HepG2 (cell line): ENCODE results near the gene XKR7. TPM values are rescaled to one million over a fixed set of nuclear protein-coding genes. Genes with fewer than 3 reads are reported as not detected.

Source experiments
- ATAC-seq: fragments of 200-7000 bp; cut with Tn5 transposase; 3 replicates; pipeline ENCODE4 v1.9.1; 2020; ENCODE audit warnings: mild to moderate bottlenecking, moderate library complexity
- BruUV-seq: library from RNA; stranded (reverse); fragments of 400-500 nt; replicated peaks from 2 replicates; lab custom pipeline; 2021; lab: Mats Ljungman, UMichigan
- CTCF ChIA-PET: fragments of 300-600 bp; formaldehyde crosslinking; extraction: SDS; loops from one replicate; lab custom pipeline; 2021; ENCODE audit warnings: low total read pairs, inconsistent platforms, low intra/inter-chr PET ratio; lab: Yijun Ruan, JAX
- POLR2A ChIA-PET: fragments of 350-600 bp; sonication (Branson Sonifier 250); formaldehyde crosslinking; loops from one replicate; lab custom pipeline; 2020; ENCODE audit warnings: antibody characterized with exemption, inconsistent platforms; lab: Yijun Ruan, JAX
- DNase-seq: peaks from one replicate; pipeline ENCODE4 v3.0.0-alpha.2; 2015; ENCODE audit warnings: low spot score
- FAIRE-seq: peaks from 3 replicates; lab custom pipeline; 2011; peaks lifted over from hg19 to GRCh38; lab: Jason Lieb, UNC
- H2AFZ ChIP-seq: one replicate; pipeline ENCODE4 v1.6.1; 2011; ENCODE audit warnings: low read length, inconsistent platforms
- H3K27ac ChIP-seq: fragments of 300-600 bp; 3 replicates; pipeline ENCODE4 v1.8.0; 2011; ENCODE audit warnings: mixed run types, mild to moderate bottlenecking, mixed read lengths, low read length, inconsistent platforms; ENCODE audit not compliant: insufficient read depth; ENCODE audit errors: extremely low read length
- H3K27me3 ChIP-seq, 2 experiments: fragments of 200-600 bp in 1 of 2; 2 replicates in 1 of 2; 3 replicates in 1 of 2; pipeline versions ENCODE4 v1.6.0 to v1.8.0; 2011; ENCODE audit warnings: low read length in 2 of 2, mild to moderate bottlenecking in 2 of 2, moderate library complexity in 2 of 2, inconsistent platforms in 1 of 2; ENCODE audit not compliant: insufficient read depth in 2 of 2, control insufficient read depth in 1 of 2
- H3K36me3 ChIP-seq, 2 experiments: fragments of 200-600 bp in 1 of 2; replicated peaks in 1 of 2; 2 replicates in 1 of 2; 3 replicates in 1 of 2; pipeline versions ENCODE4 v1.5.1 to v1.8.0; 2011; ENCODE audit warnings: low read length in 2 of 2, inconsistent platforms in 1 of 2; ENCODE audit not compliant: insufficient read depth in 2 of 2, control insufficient read depth in 1 of 2
- H3K4me1 ChIP-seq: 2 replicates; pipeline ENCODE4 v1.5.1; 2012; ENCODE audit warnings: low read length, inconsistent platforms; ENCODE audit not compliant: insufficient read depth
- H3K4me2 ChIP-seq: 2 replicates; pipeline ENCODE4 v1.6.0; 2011; ENCODE audit warnings: low read depth, low read length, inconsistent platforms
- H3K4me3 ChIP-seq, 3 experiments: fragments of 200-600 bp in 1 of 3; sonication (generic), shearing (Covaris generic) in 1 of 3; replicated peaks in 1 of 3; 2 replicates each; pipeline ENCODE4 v1.5.1; 2011 to 2016; ENCODE audit warnings: low read length in 3 of 3, inconsistent platforms in 2 of 3, low read depth in 2 of 3, mild to moderate bottlenecking in 2 of 3, control low read depth in 1 of 3, mixed read lengths in 1 of 3; ENCODE audit not compliant: insufficient read depth in 1 of 3
- H3K79me2 ChIP-seq: one replicate; pipeline ENCODE4 v1.6.1; 2011; ENCODE audit warnings: low read length, inconsistent platforms; ENCODE audit not compliant: insufficient read depth
- H3K9ac ChIP-seq: 2 replicates; pipeline ENCODE4 v1.6.0; 2011; ENCODE audit warnings: mild to moderate bottlenecking, low read depth, low read length, inconsistent platforms; ENCODE audit not compliant: insufficient read depth
- H3K9me3 ChIP-seq: 2 replicates; pipeline ENCODE4 v1.5.1; 2012; ENCODE audit warnings: mild to moderate bottlenecking, low read length
- H4K20me1 ChIP-seq: 2 replicates; pipeline ENCODE4 v1.6.0; 2011; ENCODE audit warnings: inconsistent platforms, mild to moderate bottlenecking, low read length, moderate library complexity; ENCODE audit not compliant: insufficient read depth
- HBP1 ChIP-seq: IDR thresholded peaks from 2 replicates; pipeline ENCODE4 v1.6.1; 2016; ENCODE audit warnings: low read depth, control low read depth
- HDAC2 ChIP-seq: sonication (generic); formaldehyde crosslinking; IDR thresholded peaks from 2 replicates; pipeline ENCODE4 v1.4.0; 2020; ENCODE audit warnings: missing genetic modification reagents
- PAX8 ChIP-seq: sonication (generic); formaldehyde crosslinking; IDR thresholded peaks from 2 replicates; pipeline ENCODE4 v1.8.0; 2022; ENCODE audit warnings: mild to moderate bottlenecking, missing genetic modification reagents, borderline replicate concordance
- RXRA ChIP-seq: sonication (generic); formaldehyde crosslinking; IDR thresholded peaks from 2 replicates; pipeline ENCODE4 v1.5.1; 2020; ENCODE audit warnings: missing genetic modification reagents
- TGIF2 ChIP-seq: IDR thresholded peaks from 2 replicates; pipeline ENCODE4 v1.6.1; 2016; ENCODE audit warnings: control low read depth, missing compliant biosample characterization
- ZBTB38 ChIP-seq: sonication (generic); formaldehyde crosslinking; IDR thresholded peaks from 2 replicates; pipeline ENCODE4 v1.5.1; 2020; ENCODE audit warnings: mild to moderate bottlenecking, missing genetic modification reagents
- ZNF101 ChIP-seq: sonication (generic); formaldehyde crosslinking; IDR thresholded peaks from 2 replicates; pipeline ENCODE4 v1.4.0; 2020; ENCODE audit warnings: mild to moderate bottlenecking, low read depth, missing genetic modification reagents, borderline replicate concordance
- ZNF264 ChIP-seq: sonication (generic); formaldehyde crosslinking; IDR thresholded peaks from 2 replicates; pipeline ENCODE4 v1.4.0; 2020; ENCODE audit warnings: missing genetic modification reagents
- ZNF556 ChIP-seq: sonication (generic); formaldehyde crosslinking; IDR thresholded peaks from 2 replicates; pipeline ENCODE4 v1.4.0; 2020; ENCODE audit warnings: mild to moderate bottlenecking, missing genetic modification reagents, borderline replicate concordance
- ZNF674 ChIP-seq: sonication (generic); formaldehyde crosslinking; IDR thresholded peaks from 2 replicates; pipeline ENCODE4 v1.5.0; 2020; ENCODE audit warnings: low read depth, mild to moderate bottlenecking, missing genetic modification reagents
- ZNF720 ChIP-seq: sonication (generic); formaldehyde crosslinking; IDR thresholded peaks from 2 replicates; pipeline ENCODE4 v1.4.0; 2020; ENCODE audit warnings: missing genetic modification reagents
- ZSCAN30 ChIP-seq: sonication (generic); formaldehyde crosslinking; IDR thresholded peaks from 2 replicates; pipeline ENCODE4 v1.5.0; 2020; ENCODE audit warnings: mild to moderate bottlenecking, missing genetic modification reagents
- ZSCAN9 ChIP-seq: IDR thresholded peaks from 2 replicates; pipeline ENCODE4 v1.6.1; 2016; ENCODE audit warnings: borderline replicate concordance
- WGBS: methylation state at CpG from one replicate; pipeline ENCODE4 v1.1.6; 2017; ENCODE audit warnings: low lambda C conversion rate; 5-methylcytosine and 5-hydroxymethylcytosine counted together
- in situ Hi-C: cut with HindIII; loops from 2 replicates; pipeline ENCODE4 v1.10.0; 2017; ENCODE audit warnings: low pct_unique_long_range_greater_than_20kb; ENCODE audit not compliant: extremely low pct_ligation_motif_present
- intact Hi-C: fragments of 100-400 bp; cut with micrococcal nuclease; formaldehyde crosslinking; loops from one replicate; pipeline ENCODE4 v1.10.0; 2022; ENCODE audit not compliant: unreplicated experiment
- polyA plus RNA-seq, 8 experiments: library from polyadenylated mRNA; depleted of rRNA in 3 of 8; stranded (reverse) in 7 of 8; unstranded in 1 of 8; fragments of >200 nt; fragmentation: Illumina TruSeq in 4 of 8; extraction: Trizol in 4 of 8; gene quantifications; 2 replicates each; pipeline versions ENCODE4 v1.2.1 to v1.2.3, GENCODE V29; 2011 to 2016; ENCODE audit warnings: low read depth in 4 of 8, missing spikeins in 1 of 8, mixed read lengths in 1 of 8; ENCODE audit not compliant: insufficient read depth in 1 of 8
- total RNA-seq, 5 experiments: library from RNA; depleted of rRNA; stranded (reverse); fragments of >200 nt; fragmentation: Illumina TruSeq; extraction: Trizol; gene quantifications; 2 replicates each; pipeline ENCODE4 v1.2.3, GENCODE V29; 2016; ENCODE audit warnings: low read depth in 1 of 5
- TF ChIP-seq, protein P1 (sequence below): sonication (generic); formaldehyde crosslinking; IDR thresholded peaks from 2 replicates; pipeline ENCODE4 v1.4.0; 2020; ENCODE audit warnings: mild to moderate bottlenecking, missing genetic modification reagents
- TF ChIP-seq, protein P2 (sequence below): sonication (generic); formaldehyde crosslinking; IDR thresholded peaks from 2 replicates; pipeline ENCODE4 v1.5.1; 2020; ENCODE audit warnings: mild to moderate bottlenecking, moderate library complexity, missing genetic modification reagents

The XKR7 gene
- total and polyA plus RNA-seq, 2 of the 13 experiments (the other 11 are each of a cell fraction or from before 2014, with no cell fraction given), result not detected

DNA sequence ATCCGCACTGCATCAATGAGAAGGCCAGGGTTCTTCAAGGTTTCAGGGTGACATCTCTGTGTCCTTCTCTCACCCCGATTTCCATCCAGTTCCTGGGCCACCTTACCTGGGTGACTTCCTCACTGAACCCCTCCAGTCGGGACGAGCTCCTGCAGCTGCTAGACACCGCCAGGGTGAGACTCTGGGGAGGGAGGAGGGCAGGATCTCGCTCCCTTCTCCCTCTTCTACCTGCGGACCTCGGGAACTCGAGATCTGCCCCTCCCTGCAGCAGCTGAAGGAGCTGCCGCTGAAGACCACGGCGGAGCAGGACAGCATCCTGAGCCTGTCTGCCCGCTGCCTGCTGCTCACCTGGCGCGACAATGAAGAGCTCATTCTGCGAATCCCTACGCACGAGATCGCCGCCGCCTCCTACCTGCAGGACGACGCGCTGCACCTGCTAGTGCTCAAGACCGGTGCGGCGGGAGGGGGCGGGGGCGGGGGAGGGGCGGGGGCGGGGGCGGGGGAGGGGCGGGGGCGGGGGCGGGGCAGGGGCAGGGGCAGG is 49.8 kb downstream of the XKR7 start:
- H2AFZ ChIP-seq, result no peak overlapping the region
- ChIA-PET CTCF (interaction anchor here (1.6 kb wide), 1 partner anchor 165 kb away, joined by 4 read pairs; no protein-coding TSS in a partner anchor), POLR2A (interaction anchor here (0.6 to 1.0 kb wide), 3 partner anchors 10 to 175 kb away, joined by 3 to 4 read pairs (median 3); partner anchors contain the start of gene PDRG1)
- no peaks in the 10 kb centered on the region; the same call in 1 of the 2 replicates for H4K20me1 ChIP-seq
- no peak overlapping the region for H3K27ac ChIP-seq
- H3K27me3 ChIP-seq, result peaks cover 15 to 68% of the 10 kb centered on the region in 2 experiments; a peak in 4 of 5 replicates
- ATAC-seq (peak; percentile 64), DNase-seq (peak; percentile 69), FAIRE-seq (no peak)
- in situ Hi-C loops (no loop called here), intact Hi-C loops (loop anchor here (1.0 to 5.0 kb wide), 2 partner anchors 14 to 165 kb away; no protein-coding TSS in a partner anchor)
- H3K36me3 ChIP-seq, result no peaks in the 10 kb centered on the region
- peak overlapping the region in 1 of 3 experiments; percentile 81; a peak in 2 of 6 replicates for H3K4me3 ChIP-seq
- no peak overlapping the region for H3K9ac ChIP-seq
- no peaks in the 10 kb centered on the region for H3K9me3 ChIP-seq
- H3K79me2 ChIP-seq, result no peaks in the 10 kb centered on the region
- WGBS, result 5% methylated on average over 35 of the region's 35 CpGs
- peak overlapping the region; percentile 97 for H3K4me2 ChIP-seq
- no TSS peak for BruUV-seq
- peaks cover 13% of the 10 kb centered on the region for H3K4me1 ChIP-seq
- no peak for TF ChIP-seq ZNF674 (CRISPR knock-in tag)
- no peak for TF ChIP-seq ZNF556
- TF ChIP-seq ZNF720, result no peak
- TF ChIP-seq, protein P1, sequence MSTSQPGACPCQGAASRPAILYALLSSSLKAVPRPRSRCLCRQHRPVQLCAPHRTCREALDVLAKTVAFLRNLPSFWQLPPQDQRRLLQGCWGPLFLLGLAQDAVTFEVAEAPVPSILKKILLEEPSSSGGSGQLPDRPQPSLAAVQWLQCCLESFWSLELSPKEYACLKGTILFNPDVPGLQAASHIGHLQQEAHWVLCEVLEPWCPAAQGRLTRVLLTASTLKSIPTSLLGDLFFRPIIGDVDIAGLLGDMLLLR, result 0 out of 2 replicates have a peak, but pooled peaks have one; percentile 62
- TF ChIP-seq ZBTB38 (CRISPR knock-in tag), result no peak
- TF ChIP-seq, protein P2, sequence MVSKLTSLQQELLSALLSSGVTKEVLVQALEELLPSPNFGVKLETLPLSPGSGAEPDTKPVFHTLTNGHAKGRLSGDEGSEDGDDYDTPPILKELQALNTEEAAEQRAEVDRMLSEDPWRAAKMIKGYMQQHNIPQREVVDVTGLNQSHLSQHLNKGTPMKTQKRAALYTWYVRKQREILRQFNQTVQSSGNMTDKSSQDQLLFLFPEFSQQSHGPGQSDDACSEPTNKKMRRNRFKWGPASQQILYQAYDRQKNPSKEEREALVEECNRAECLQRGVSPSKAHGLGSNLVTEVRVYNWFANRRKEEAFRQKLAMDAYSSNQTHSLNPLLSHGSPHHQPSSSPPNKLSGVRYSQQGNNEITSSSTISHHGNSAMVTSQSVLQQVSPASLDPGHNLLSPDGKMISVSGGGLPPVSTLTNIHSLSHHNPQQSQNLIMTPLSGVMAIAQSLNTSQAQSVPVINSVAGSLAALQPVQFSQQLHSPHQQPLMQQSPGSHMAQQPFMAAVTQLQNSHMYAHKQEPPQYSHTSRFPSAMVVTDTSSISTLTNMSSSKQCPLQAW (CRISPR knock-in tag), result no peak
- TF ChIP-seq ZNF101 (CRISPR knock-in tag), result no peak
- 0 out of 2 replicates have a peak, but pooled peaks have one; percentile 3 for TF ChIP-seq ZSCAN9 (CRISPR knock-in tag)
- no peak; the same call in 1 of the 2 replicates for TF ChIP-seq HDAC2
- TF ChIP-seq ZSCAN30 (CRISPR knock-in tag), result no peak
- 0 out of 2 replicates have a peak, but pooled peaks have one; percentile 3 for TF ChIP-seq TGIF2 (CRISPR knock-in tag)
- TF ChIP-seq RXRA (CRISPR knock-in tag), result peak; percentile 55; the same call in 1 of the 2 replicates
- TF ChIP-seq PAX8 (CRISPR knock-in tag), result no peak
- no peak for TF ChIP-seq HBP1 (CRISPR knock-in tag)
- no peak for TF ChIP-seq ZNF264 (CRISPR knock-in tag)
